Neuronal stem cell (in vitro differentiated cells): Measurements from ENCODE around the gene ACAA2.
"Not testable (repeated sequence)": the region's sequence is repeated elsewhere in the genome, so short reads cannot be mapped to it uniquely, and the experiment has no call there.

Source experiments
- DNase-seq: peaks from one replicate; pipeline ENCODE4 v3.0.0-alpha.2; 2013; ENCODE audit warnings: low spot score
- H2AFZ ChIP-seq: one replicate; pipeline ENCODE4 v1.6.1; 2013; ENCODE audit warnings: mild to moderate bottlenecking, low read length, inconsistent platforms
- H2AK5ac ChIP-seq: 2 replicates; pipeline ENCODE4 v1.6.1; 2013; ENCODE audit warnings: low read depth, mild to moderate bottlenecking, inconsistent platforms, low read length, moderate library complexity, mixed read lengths
- H2BK120ac ChIP-seq: 2 replicates; pipeline ENCODE4 v1.6.1; 2013; ENCODE audit warnings: low read depth, mild to moderate bottlenecking, inconsistent platforms, low read length, moderate library complexity, mixed read lengths
- H2BK12ac ChIP-seq: one replicate; pipeline ENCODE4 v1.6.1; 2013; ENCODE audit warnings: low read length, inconsistent platforms
- H2BK15ac ChIP-seq: 2 replicates; pipeline ENCODE4 v1.6.1; 2013; ENCODE audit warnings: mild to moderate bottlenecking, low read length, inconsistent platforms, mixed read lengths
- H2BK5ac ChIP-seq: one replicate; pipeline ENCODE4 v1.6.1; 2013; ENCODE audit warnings: inconsistent platforms, mild to moderate bottlenecking, low read length, moderate library complexity
- H3K14ac ChIP-seq: one replicate; pipeline ENCODE4 v1.6.1; 2013; ENCODE audit warnings: low read length, inconsistent platforms
- H3K18ac ChIP-seq: 2 replicates; pipeline ENCODE4 v1.6.1; 2013; ENCODE audit warnings: low read length, inconsistent platforms
- H3K23ac ChIP-seq: 2 replicates; pipeline ENCODE4 v1.6.1; 2013; ENCODE audit warnings: low read depth, mild to moderate bottlenecking, mixed read lengths, low read length, inconsistent platforms; ENCODE audit not compliant: poor library complexity
- H3K27ac ChIP-seq: replicated peaks from 3 replicates; pipeline ENCODE4 v1.5.1; 2013; ENCODE audit warnings: low read length, inconsistent platforms
- H3K27me3 ChIP-seq, 3 experiments: 2 replicates each; pipeline ENCODE4 v1.6.1; 2013; ENCODE audit warnings: low read length in 3 of 3, mild to moderate bottlenecking in 2 of 3, inconsistent platforms in 1 of 3, low read depth in 1 of 3, mixed read lengths in 1 of 3, moderate library complexity in 1 of 3; ENCODE audit not compliant: control insufficient read depth in 3 of 3, insufficient read depth in 3 of 3
- H3K36me3 ChIP-seq, 2 donors: replicated peaks in 1 of 2; 2 replicates each; pipeline ENCODE4 v1.6.1; 2013; ENCODE audit warnings: low read length in 2 of 2; ENCODE audit not compliant: control insufficient read depth in 2 of 2, insufficient read depth in 2 of 2
- H3K4ac ChIP-seq: 2 replicates; pipeline ENCODE4 v1.6.1; 2013; ENCODE audit warnings: inconsistent platforms, mild to moderate bottlenecking, low read length, moderate library complexity
- H3K4me1 ChIP-seq, 2 donors: 1 replicate in 1 of 2; 2 replicates in 1 of 2; pipeline ENCODE4 v1.6.1; 2013; ENCODE audit warnings: low read length in 2 of 2, low read depth in 1 of 2; ENCODE audit not compliant: control insufficient read depth in 2 of 2, insufficient read depth in 1 of 2
- H3K4me2 ChIP-seq: one replicate; pipeline ENCODE4 v1.6.1; 2013; ENCODE audit warnings: mild to moderate bottlenecking, low read length, inconsistent platforms; ENCODE audit not compliant: insufficient read depth, poor library complexity, severe bottlenecking
- H3K4me3 ChIP-seq, 2 donors: 2 replicates each; pipeline ENCODE4 v1.5.1; 2013; ENCODE audit warnings: low read length in 2 of 2, mild to moderate bottlenecking in 2 of 2, inconsistent platforms in 1 of 2, moderate library complexity in 1 of 2
- H3K79me1 ChIP-seq: one replicate; pipeline ENCODE4 v1.6.1; 2013; ENCODE audit warnings: low read depth, mild to moderate bottlenecking, inconsistent platforms, low read length, moderate library complexity
- H3K9ac ChIP-seq: one replicate; pipeline ENCODE4 v1.6.1; 2013; ENCODE audit warnings: mild to moderate bottlenecking, low read depth, low read length, inconsistent platforms; ENCODE audit not compliant: poor library complexity
- H3K9me3 ChIP-seq, 2 donors: replicated peaks in 1 of 2; 2 replicates each; pipeline versions ENCODE3 to v1.6.1; 2013; ENCODE audit warnings: low read length in 2 of 2, mild to moderate bottlenecking in 2 of 2, inconsistent platforms in 1 of 2, low read depth in 1 of 2, mixed read lengths in 1 of 2, moderate library complexity in 1 of 2; ENCODE audit not compliant: control insufficient read depth in 2 of 2, insufficient read depth in 1 of 2
- H4K8ac ChIP-seq: one replicate; pipeline ENCODE4 v1.6.1; 2013; ENCODE audit warnings: low read depth, mild to moderate bottlenecking, inconsistent platforms, low read length, moderate library complexity
- H4K91ac ChIP-seq: one replicate; pipeline ENCODE4 v1.6.1; 2013; ENCODE audit warnings: low read length, low read depth, mild to moderate bottlenecking, inconsistent platforms; ENCODE audit not compliant: poor library complexity
- WGBS, 2 donors: extraction: QIAGEN DNeasy Blood & Tissue Kit; methylation state at CpG; one replicate each; pipeline ENCODE4 v1.1.7; 2013; ENCODE audit warnings: missing lambda C conversion rate in 2 of 2, mixed read lengths in 1 of 2; ENCODE audit not compliant: insufficient read length in 2 of 2, insufficient replicate concordance in 1 of 2; ENCODE audit errors: extremely low coverage in 2 of 2; 5-methylcytosine and 5-hydroxymethylcytosine counted together

The ACAA2 gene

GRCh38 chr18:49802623-49803022 lies 10.7 kb downstream of the ACAA2 start:
- no peaks in the 10 kb centered on the region for H3K4me1 ChIP-seq
- no peak overlapping the region for H2BK5ac ChIP-seq
- no peak overlapping the region for H2AFZ ChIP-seq
- H3K9ac ChIP-seq = no peak overlapping the region
- H2BK15ac ChIP-seq = no peak overlapping the region
- DNase-seq = no peak
- peaks cover 2 to 50% of the 10 kb centered on the region in 2 donors for H3K36me3 ChIP-seq
- no peak overlapping the region for H2BK120ac ChIP-seq
- no peak overlapping the region for H3K18ac ChIP-seq
- H3K79me1 ChIP-seq = peaks cover 1% of the 10 kb centered on the region
- H4K8ac ChIP-seq = no peak overlapping the region
- H2BK12ac ChIP-seq = no peak overlapping the region
- no peak overlapping the region for H3K14ac ChIP-seq
- no peak overlapping the region for H3K23ac ChIP-seq
- H3K9me3 ChIP-seq = peaks cover 1 to 12% of the 10 kb centered on the region in 2 donors
- H2AK5ac ChIP-seq = no peak overlapping the region
- H3K27me3 ChIP-seq = no peaks in the 10 kb centered on the region
- no peak overlapping the region for H4K91ac ChIP-seq
- H3K4me3 ChIP-seq = no peak overlapping the region
- no peak overlapping the region for H3K4me2 ChIP-seq
- no peak overlapping the region for H3K4ac ChIP-seq
- no peak overlapping the region for H3K27ac ChIP-seq
- WGBS, 2 donors = no CpG with 5 or more reads among the region's 4 CpGs

GRCh38 chr18:49800491-49800890 lies 12.8 kb downstream of the ACAA2 start:
- no CpG with 5 or more reads among the region's 5 CpGs for WGBS, 2 donors
- H3K36me3 ChIP-seq = peaks cover 0 to 62% of the 10 kb centered on the region in 2 donors

GRCh38 chr18:49799806-49800205 lies 13.5 kb downstream of the ACAA2 start:
- not testable (repeated sequence) for H3K79me1 ChIP-seq, H3K4me3 ChIP-seq, H3K4ac ChIP-seq, H2BK5ac ChIP-seq, H4K8ac ChIP-seq, H2BK15ac ChIP-seq, DNase-seq, H3K4me2 ChIP-seq, H3K4me1 ChIP-seq, H3K14ac ChIP-seq, H3K9me3 ChIP-seq, H3K23ac ChIP-seq, H3K27me3 ChIP-seq, H3K9ac ChIP-seq, H3K27ac ChIP-seq, H2BK120ac ChIP-seq, H2AFZ ChIP-seq, H3K18ac ChIP-seq, H4K91ac ChIP-seq, H2BK12ac ChIP-seq, H2AK5ac ChIP-seq
- H3K36me3 ChIP-seq = peaks cover 0 to 69% of the 10 kb centered on the region in 2 donors
- WGBS, 2 donors = no CpG with 5 or more reads among the region's 29 CpGs

More at GRCh38 chr18:49800491-49800890, 12.8 kb downstream of the ACAA2 start:
- H3K4me2 ChIP-seq, H3K27me3 ChIP-seq, H3K9ac ChIP-seq, H4K91ac ChIP-seq, H3K4me3 ChIP-seq, H2BK15ac ChIP-seq, H2BK120ac ChIP-seq, H4K8ac ChIP-seq, H3K79me1 ChIP-seq, H3K4me1 ChIP-seq, H3K14ac ChIP-seq, H2BK12ac ChIP-seq, H2AFZ ChIP-seq, H2BK5ac ChIP-seq, H3K18ac ChIP-seq, DNase-seq, H3K23ac ChIP-seq, H3K4ac ChIP-seq, H2AK5ac ChIP-seq, H3K9me3 ChIP-seq, H3K27ac ChIP-seq: not testable (repeated sequence)

GRCh38 chr18:49798001-49798400 lies 15.3 kb downstream of the ACAA2 start:
- Histone ChIP-seq H4K91ac (no peak overlapping the region), H3K23ac (no peak overlapping the region), H2BK15ac (no peak overlapping the region), H3K36me3 (peaks cover 0 to 84% of the 10 kb centered on the region in 2 donors), H3K9ac (no peak overlapping the region), H2BK120ac (no peak overlapping the region), H3K14ac (no peak overlapping the region), H3K18ac (no peak overlapping the region), H3K4me2 (no peak overlapping the region), H3K27ac (no peak overlapping the region), H3K79me1 (peaks cover 1% of the 10 kb centered on the region), H2BK5ac (no peak overlapping the region), H2AFZ (no peak overlapping the region), H2AK5ac (no peak overlapping the region), H3K4ac (no peak overlapping the region), H3K4me3 (no peak overlapping the region), H3K4me1 (no peaks in the 10 kb centered on the region), H3K27me3 (no peaks in the 10 kb centered on the region), H4K8ac (no peak overlapping the region), H3K9me3 (peaks cover 0 to 6% of the 10 kb centered on the region in 2 donors), H2BK12ac (no peak overlapping the region)
- no CpG with 5 or more reads among the region's 4 CpGs for WGBS, 2 donors
- DNase-seq = no peak
